NB4 (cell line): ENCODE measurements around the gene TPD52L1.

Experiments used
- MYC ChIP-seq: IDR thresholded peaks from 2 replicates; pipeline ENCODE4 v1.6.1; 2011; ENCODE audit warnings: low read depth, low read length
- POLR2A ChIP-seq: IDR thresholded peaks from 2 replicates; pipeline ENCODE4 v1.6.1; 2011; ENCODE audit warnings: mild to moderate bottlenecking; ENCODE audit not compliant: insufficient read length; ENCODE audit errors: extremely low read depth
- TF ChIP-seq, protein P1 (sequence below): IDR thresholded peaks from one replicate; pipeline ENCODE4 v1.5.1; 2012; ENCODE audit warnings: low read depth, low read length

DNA sequence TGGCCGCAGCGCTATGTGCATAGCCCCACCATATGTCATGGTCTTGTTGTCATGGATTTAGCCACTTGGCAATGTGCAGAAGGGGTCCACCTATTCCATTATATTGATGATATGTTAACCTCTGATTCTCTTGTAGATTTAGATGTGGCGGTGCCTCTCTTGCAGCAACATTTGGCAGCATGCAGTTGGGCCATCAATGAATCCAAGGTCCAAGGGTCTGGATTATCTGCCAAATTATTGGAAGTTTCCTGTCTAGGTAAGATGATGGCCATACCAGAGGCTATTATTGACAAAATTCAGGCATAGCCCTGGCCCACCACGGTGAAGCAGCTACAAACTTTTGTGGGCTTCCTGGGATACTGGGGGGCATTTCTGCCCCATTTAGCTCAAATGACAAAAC, 116.8 kb downstream of the TPD52L1 start:
- TF ChIP-seq, protein P1, sequence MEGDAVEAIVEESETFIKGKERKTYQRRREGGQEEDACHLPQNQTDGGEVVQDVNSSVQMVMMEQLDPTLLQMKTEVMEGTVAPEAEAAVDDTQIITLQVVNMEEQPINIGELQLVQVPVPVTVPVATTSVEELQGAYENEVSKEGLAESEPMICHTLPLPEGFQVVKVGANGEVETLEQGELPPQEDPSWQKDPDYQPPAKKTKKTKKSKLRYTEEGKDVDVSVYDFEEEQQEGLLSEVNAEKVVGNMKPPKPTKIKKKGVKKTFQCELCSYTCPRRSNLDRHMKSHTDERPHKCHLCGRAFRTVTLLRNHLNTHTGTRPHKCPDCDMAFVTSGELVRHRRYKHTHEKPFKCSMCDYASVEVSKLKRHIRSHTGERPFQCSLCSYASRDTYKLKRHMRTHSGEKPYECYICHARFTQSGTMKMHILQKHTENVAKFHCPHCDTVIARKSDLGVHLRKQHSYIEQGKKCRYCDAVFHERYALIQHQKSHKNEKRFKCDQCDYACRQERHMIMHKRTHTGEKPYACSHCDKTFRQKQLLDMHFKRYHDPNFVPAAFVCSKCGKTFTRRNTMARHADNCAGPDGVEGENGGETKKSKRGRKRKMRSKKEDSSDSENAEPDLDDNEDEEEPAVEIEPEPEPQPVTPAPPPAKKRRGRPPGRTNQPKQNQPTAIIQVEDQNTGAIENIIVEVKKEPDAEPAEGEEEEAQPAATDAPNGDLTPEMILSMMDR, result no peak
- no peak for TF ChIP-seq POLR2A
- TF ChIP-seq MYC, result no peak
